GM18502 (cell line): ENCODE results near the gene CASTOR2.
"Not testable (repeated sequence)": the region's sequence is repeated elsewhere in the genome, so short reads cannot be mapped to it uniquely, and the experiment has no call there.

Experiments used
- ATAC-seq: cut with Tn5 transposase; IDR thresholded peaks from one replicate; pipeline ENCODE4 v1.9.1; 2021; ENCODE audit warnings: mild to moderate bottlenecking; ENCODE audit not compliant: unreplicated experiment, poor library complexity

Gene CASTOR2

GRCh38 chr7:74964511-74965119 lies at the start of gene CASTOR2:
TSS of gene CASTOR2 (plus strand) at chr7:74964705. CDS start at chr7:74964986, 281 bp downstream.
- peak; percentile 90 for ATAC-seq

GRCh38 chr7:74922321-74922890 lies 42.1 kb upstream of the CASTOR2 start:
- not testable (repeated sequence) for ATAC-seq

- ATAC-seq, result not testable (repeated sequence)
Observed at GRCh38 chr7:74923644-74924043, 40.9 kb upstream of the CASTOR2 start.

GRCh38 chr7:74926968-74927367 lies 37.5 kb upstream of the CASTOR2 start:
- peak; percentile 66 for ATAC-seq

GRCh38 chr7:74931563-74932328 lies 32.8 kb upstream of the CASTOR2 start:
- not testable (repeated sequence) for ATAC-seq

GRCh38 chr7:74939429-74939828 lies 25.1 kb upstream of the CASTOR2 start:
- not testable (repeated sequence) for ATAC-seq

GRCh38 chr7:74941302-74942069 lies 23.0 kb upstream of the CASTOR2 start:
- ATAC-seq, result not testable (repeated sequence)

- not testable (repeated sequence) for ATAC-seq
Observed at GRCh38 chr7:74943923-74944322, 20.6 kb upstream of the CASTOR2 start.

GRCh38 chr7:74947741-74948140 lies 16.8 kb upstream of the CASTOR2 start:
- not testable (repeated sequence) for ATAC-seq

- ATAC-seq, result not testable (repeated sequence)
Observed at GRCh38 chr7:74953774-74954173, 10.7 kb upstream of the CASTOR2 start.

GRCh38 chr7:74958328-74958727 lies 6.2 kb upstream of the CASTOR2 start:
- not testable (repeated sequence) for ATAC-seq

- not testable (repeated sequence) for ATAC-seq
Observed at GRCh38 chr7:74963704-74964510, 598 bp upstream of the CASTOR2 start.

GRCh38 chr7:74966208-74966854 lies 1.8 kb downstream of the CASTOR2 start:
- ATAC-seq, result not testable (repeated sequence)

GRCh38 chr7:74966909-74967308 lies 2.4 kb downstream of the CASTOR2 start:
- not testable (repeated sequence) for ATAC-seq

- not testable (repeated sequence) for ATAC-seq
Observed at GRCh38 chr7:74971431-74971830, 6.9 kb downstream of the CASTOR2 start.

GRCh38 chr7:74972377-74972776 lies 7.9 kb downstream of the CASTOR2 start:
- ATAC-seq, result not testable (repeated sequence)

- ATAC-seq, result not testable (repeated sequence)
Observed at GRCh38 chr7:74975959-74976358, 11.5 kb downstream of the CASTOR2 start.

GRCh38 chr7:74977523-74977922 lies 13.0 kb downstream of the CASTOR2 start:
- ATAC-seq, result not testable (repeated sequence)

- ATAC-seq, result not testable (repeated sequence)
Observed at GRCh38 chr7:74988436-74988835, 23.9 kb downstream of the CASTOR2 start.
